LNCaP clone FGC (cell line): ENCODE data around the gene MAML2.
A peak's percentile ranks its signal among the peaks of the same experiment; 100 is the strongest.

Source experiments
- DNase-seq: peaks from one replicate; pipeline ENCODE4 v3.0.0-alpha.2; 2011; ENCODE audit warnings: low read depth
- H3K4me3 ChIP-seq: 2 replicates; pipeline ENCODE4 v1.5.1; 2011; ENCODE audit warnings: mild to moderate bottlenecking, low read depth, low read length, control low read depth
- CTCF ChIP-seq: IDR thresholded peaks from 2 replicates; pipeline ENCODE4 v1.5.1; 2012; ENCODE audit warnings: mild to moderate bottlenecking; ENCODE audit not compliant: control insufficient read depth, insufficient read depth; ENCODE audit errors: extremely low read depth

Gene MAML2

GRCh38 chr11:96306933-96307775 is 35.8 kb downstream of the MAML2 start:
- peak; percentile 87 for DNase-seq
- no peak overlapping the region for H3K4me3 ChIP-seq
- no peak for TF ChIP-seq CTCF

GRCh38 chr11:96306600-96306932 is 36.4 kb downstream of the MAML2 start:
- TF ChIP-seq CTCF: no peak
- DNase-seq: no peak
- H3K4me3 ChIP-seq: no peak overlapping the region

GRCh38 chr11:96306071-96306470 is 36.9 kb downstream of the MAML2 start:
- TF ChIP-seq CTCF: no peak
- no peak for DNase-seq
- H3K4me3 ChIP-seq: no peak overlapping the region

GRCh38 chr11:96303980-96304379 is 39.0 kb downstream of the MAML2 start:
- no peak for TF ChIP-seq CTCF
- H3K4me3 ChIP-seq: no peak overlapping the region
- DNase-seq: no peak

- TF ChIP-seq CTCF: no peak
- no peak for DNase-seq
Observed at GRCh38 chr11:96303064-96303463, 39.9 kb downstream of the MAML2 start.

GRCh38 chr11:96301818-96302217 is 41.2 kb downstream of the MAML2 start:
- no peak for TF ChIP-seq CTCF
- no peak overlapping the region for H3K4me3 ChIP-seq
- no peak for DNase-seq

More at GRCh38 chr11:96303064-96303463, 39.9 kb downstream of the MAML2 start:
- H3K4me3 ChIP-seq: no peak overlapping the region
